Activated CD4-positive, alpha-beta T cell treated with anti-CD3 and anti-CD28 coated beads, Interleukin-2, amount 50 U/mL, for 1 hour (primary cell): ENCODE data around the gene ABHD16B.
"Not testable (repeated sequence)": the region's sequence is repeated elsewhere in the genome, so short reads cannot be mapped to it uniquely, and the experiment has no call there.

Source experiments
- DNase-seq: peaks from one replicate; pipeline ENCODE4 v3.0.0-alpha.2; 2020

ABHD16B gene

DNA sequence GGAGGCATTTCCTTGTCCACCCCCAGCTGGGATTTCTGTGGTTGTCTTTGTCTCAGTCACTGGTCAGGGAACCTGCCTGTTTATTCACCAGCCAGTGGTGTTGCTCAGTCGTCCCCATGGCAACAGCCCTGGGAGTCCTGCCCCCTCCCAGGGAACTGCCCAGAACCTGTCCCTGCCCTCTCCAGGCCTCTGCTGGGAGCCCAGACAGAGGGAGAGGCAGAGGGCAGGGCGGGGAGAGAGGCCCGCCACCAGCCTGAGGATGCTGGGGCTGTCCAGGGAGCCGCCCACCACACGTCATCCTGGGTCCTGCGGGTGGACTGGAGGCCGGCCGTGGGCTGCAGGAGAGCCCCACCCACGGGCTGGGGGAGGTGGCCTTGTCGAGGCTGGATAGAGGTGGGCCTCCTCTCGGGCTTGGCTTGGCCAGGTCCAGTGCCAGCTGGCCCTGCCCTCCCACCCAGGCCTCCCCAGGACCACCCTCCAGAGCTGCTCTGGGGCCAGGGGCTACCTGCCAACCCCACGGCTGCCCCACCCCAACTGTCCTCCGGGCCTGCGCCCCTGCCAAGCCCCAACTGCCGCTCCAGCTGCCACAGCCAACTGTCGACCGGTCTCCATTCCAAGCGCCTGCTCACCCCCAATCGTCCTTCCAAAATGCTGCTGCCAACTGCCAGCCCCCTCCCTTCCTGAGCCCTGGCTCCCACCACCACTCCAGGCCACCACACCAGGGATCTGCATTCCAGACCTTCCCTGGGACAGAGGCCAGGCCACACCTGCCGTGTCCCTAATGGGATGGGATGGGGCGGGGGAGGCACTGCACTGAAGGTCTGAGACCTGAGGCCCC is 26.1 kb upstream of the ABHD16B start:
- DNase-seq = no peak

DNA sequence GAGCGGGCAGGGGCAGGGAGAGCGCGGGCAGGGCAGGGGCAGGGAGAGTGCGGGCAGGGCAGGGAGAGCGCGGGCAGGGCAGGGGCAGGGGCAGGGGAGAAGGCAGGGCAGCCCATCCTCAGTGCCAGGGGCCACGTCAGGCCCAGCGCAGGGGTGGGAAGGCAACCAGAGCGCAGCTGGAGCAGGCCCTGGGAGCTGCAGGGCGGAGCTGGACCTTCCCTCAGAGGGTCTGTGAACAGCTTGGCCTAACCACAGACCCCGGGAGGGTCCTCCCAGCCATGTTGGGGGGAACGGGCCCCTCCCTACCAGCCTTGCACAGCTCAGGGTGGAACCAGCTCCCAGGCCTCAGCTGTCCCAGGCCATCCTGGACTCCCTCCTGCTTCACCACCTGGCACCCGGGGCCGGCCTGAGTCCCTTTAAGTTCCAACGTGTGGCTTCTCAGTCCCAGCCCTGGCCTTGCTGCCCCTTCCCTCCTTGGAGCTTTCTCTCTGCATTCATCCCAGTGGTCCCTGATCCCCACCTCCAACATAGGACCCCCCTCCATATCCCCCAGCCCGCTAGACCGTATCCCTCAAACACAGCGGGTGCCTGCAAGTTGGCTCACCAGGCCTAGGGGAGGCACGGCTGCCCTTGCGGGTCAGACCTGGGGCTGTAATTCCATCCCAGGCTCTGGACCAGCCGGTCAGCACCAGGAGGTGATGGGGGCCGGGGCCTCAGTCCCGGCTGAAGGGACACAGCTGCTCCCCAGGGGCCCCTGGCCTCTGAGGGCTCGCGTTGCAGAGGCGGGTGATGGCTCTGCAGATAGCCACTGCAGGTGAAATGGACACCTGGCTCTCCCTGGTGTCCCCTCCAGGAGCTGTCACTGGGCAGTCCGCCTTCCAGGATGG is 24.6 kb upstream of the ABHD16B start:
- DNase-seq = no peak

DNA sequence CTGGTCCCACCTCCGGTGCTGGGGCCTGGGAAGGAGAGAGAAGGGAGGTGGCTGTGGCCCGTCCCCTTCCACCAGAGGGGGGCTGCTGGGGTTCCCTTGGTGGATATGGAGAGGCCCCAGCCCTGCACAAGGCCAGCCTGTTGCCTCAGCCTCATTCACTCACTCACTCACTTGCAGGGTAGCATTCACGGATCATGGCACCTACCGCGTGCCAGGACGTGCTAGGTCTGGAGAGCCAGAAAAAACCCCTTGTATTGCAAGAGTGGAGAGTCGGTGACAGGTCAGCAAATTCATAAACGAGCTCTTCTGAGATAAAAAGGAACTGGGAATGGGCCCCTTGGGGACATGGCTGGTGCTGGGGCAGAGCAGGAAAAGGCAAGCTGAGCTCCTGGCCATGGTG is 23.8 kb upstream of the ABHD16B start:
- no peak for DNase-seq

DNA sequence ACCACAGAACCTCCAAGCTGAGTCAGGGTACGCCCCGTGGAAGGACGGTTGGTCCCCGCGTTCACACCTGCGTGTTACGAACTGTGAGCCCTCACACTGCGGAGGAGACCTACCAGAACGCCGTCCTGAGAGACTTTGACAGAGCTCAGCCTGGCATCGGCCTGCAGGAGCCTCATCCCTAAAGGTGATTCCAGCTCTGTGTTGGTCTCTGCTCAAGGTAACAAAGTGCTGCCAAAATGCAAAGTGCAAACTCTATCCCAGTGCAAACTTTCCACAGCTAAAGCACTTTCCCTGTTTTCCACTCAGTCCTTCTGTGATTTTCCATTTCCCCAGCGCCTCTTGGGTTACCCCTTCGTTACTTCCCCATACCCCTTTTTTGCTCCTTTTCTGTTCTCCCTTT is 21.7 kb upstream of the ABHD16B start:
- no peak for DNase-seq

DNA sequence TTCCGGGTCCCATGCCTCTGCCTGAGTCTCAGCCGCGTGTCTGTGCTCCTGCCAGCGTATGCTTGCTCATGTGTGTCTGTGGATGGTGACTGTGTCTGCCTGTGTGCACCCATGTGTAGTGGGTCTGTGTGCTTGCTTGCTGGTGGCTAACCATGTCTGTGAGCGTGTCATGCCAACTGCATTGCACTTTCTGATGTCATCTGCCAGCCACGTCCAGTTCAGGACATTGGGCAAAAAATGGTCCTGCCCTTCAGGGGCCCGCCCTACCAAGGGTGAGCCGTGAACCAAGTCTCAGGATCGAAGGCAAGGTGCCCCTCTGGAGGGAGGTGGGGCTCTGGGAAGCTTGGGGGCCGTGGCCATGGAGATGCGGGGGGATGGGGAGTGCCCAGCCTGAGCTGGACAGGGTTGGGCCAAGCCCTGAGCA is 20.9 kb upstream of the ABHD16B start:
- DNase-seq = no peak

DNA sequence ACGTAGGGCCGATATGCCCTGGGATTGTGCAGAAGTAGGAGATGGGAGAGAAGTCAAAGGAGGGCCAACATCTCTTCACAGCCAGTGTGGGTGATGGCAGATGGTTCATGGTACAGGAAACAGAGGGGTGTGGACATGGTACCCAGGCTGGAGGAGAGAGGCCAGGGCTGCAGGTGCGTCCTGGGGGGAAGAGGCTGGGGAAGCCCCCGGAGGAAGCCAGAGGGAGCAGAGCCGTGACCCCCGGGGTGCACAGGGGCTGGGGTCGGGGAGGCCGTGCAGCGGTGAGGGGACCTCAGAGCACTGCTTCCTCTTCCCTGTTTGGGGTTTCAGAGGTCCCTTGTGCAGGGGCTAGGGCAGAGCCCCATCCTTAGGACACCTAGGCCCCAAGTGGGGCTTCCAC is 19.0 kb upstream of the ABHD16B start:
- no peak for DNase-seq

DNA sequence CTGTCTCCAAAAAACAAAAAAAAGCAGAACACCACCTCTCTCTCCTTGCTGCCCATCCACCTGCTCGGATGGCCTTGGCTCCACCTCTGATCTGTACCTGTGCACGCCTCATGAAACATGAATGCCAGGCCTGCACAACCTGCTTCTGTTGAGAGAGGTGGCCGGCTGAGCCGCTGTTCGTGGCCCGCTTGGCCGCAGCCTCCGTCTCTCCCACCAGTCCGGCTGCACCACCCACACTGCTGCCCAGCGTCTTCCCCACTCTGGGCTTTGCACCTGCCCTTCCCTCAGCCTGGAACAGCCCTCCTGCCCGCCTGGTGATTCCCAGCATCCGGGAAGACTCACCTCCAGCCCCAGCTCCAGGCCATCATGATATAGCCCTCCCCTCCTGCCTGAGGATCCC is 18.1 kb upstream of the ABHD16B start:
- DNase-seq = no peak

DNA sequence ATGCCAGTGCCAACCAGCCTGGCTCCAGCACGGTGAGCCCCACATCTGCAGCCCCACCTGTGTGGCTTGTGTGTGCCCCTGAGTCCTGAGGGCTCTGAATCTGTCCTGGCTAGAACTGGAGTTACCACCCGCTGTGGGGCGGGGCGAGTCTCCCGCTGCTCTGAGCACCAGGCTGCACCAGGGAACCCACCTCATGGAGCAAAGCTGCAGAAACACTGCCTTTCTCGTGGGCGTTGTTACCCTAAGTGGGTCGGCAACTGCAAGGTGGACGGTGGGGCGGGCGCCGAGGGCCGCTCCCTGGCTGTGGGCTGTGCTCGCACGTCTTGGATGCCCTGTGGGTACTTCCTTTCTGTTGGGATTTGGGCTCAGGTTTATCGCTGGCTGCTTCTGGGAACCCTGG is 17.5 kb upstream of the ABHD16B start:
- DNase-seq = no peak

DNA sequence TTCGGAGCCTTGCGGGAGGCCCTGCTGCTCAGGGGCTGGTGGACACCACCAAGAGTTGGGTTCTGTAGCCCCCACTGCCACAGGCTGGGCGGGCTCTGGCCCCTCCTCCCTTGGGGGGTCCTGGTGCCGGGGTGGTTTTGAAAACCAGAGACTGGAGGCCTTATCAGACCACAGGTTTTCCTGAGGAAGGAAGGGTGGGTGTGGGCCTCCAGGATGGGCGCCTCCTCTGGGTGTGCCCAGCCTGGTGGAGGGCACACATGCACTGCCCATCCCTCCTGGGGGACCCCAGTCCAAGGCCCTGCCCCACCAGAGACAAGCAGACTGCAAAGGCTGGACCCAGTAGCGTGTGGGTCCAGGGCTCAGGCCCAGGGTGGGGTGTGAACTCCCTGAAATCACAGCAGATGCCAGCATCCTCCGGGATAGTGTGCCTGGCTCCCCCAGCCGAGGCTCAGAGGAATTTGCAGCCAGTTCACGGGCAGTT is 16.7 kb upstream of the ABHD16B start:
- DNase-seq = no peak

DNA sequence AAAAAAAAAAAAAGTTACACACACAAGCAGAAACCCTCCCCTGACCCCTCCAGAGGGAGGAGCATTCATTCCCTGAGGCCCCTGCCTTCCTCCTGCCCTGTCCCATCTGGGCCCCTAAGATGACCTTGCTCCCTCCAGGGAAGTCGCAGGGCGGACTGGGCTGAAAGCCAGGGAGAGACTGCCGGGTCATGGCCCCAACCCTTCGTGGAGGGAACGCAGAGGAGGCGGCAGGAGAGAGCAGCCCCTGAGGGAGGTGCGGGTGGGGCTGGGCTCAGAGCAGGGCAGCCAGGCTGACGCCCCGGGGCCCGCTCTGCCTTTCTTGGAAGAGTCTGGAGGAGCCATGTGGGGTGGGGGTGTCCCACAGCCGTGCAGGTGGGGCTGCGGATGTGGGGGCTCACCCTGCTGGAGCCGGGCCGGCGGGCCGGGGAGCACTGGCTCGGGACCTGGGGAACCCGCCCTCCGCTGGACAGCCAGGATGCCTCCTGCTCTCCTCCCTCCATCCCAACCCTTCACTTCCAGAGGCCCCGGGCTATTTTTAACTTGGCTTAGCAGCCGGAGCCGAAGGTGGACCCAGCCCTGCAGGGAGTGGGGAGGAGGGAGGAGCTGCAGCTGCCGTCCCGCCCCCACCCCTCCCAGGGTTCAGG is 15.0 kb upstream of the ABHD16B start:
- DNase-seq = no peak

DNA sequence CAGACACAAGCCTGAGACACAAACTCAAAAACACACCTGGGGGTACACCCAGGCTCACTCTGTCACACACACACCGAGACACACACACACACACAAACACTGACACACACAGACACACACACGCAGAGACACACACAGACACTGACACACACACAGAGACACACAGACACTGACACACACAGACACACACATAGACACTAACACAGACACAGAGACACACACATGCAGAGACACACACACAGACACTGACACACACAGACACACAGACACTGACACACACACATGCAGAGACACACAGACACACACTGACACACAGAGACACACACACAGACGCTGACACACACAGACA is 14.4 kb upstream of the ABHD16B start:
- DNase-seq = no peak

DNA sequence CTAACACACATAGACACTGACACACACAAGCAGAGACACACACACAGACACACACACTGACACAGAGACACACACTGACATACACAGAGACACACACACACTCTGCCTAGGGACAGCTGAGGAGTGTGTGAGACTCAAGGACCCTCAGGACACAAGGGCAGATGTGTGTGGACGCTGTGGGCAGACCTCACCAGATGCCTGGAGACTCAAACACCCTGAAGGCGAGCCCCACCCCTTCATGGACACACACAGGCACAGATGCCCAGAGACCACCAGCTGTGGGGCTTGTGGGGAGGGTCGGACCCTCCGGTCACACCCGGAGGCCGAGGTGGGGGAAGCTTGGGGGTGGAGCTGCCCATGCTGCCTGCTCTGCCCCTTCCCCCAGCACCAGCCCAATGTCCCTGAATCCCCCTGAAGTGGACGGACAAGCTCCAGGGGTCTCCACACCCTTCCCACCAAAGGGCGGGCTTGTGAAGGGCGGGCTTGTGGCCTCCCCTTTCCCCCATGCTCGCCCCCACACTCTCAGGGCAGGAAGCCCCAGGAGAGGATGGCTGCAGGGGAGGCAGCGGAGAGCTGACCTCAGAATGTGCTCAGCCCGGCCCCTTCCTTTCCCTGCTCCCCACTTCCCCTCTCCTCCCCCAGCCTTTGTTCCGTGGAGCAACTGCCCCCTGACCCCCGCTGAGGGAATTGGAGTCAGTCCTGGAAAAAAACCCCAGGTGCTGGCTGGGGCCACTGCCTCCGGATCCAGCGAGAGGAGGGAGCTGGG is 13.9 kb upstream of the ABHD16B start:
- no peak for DNase-seq

DNA sequence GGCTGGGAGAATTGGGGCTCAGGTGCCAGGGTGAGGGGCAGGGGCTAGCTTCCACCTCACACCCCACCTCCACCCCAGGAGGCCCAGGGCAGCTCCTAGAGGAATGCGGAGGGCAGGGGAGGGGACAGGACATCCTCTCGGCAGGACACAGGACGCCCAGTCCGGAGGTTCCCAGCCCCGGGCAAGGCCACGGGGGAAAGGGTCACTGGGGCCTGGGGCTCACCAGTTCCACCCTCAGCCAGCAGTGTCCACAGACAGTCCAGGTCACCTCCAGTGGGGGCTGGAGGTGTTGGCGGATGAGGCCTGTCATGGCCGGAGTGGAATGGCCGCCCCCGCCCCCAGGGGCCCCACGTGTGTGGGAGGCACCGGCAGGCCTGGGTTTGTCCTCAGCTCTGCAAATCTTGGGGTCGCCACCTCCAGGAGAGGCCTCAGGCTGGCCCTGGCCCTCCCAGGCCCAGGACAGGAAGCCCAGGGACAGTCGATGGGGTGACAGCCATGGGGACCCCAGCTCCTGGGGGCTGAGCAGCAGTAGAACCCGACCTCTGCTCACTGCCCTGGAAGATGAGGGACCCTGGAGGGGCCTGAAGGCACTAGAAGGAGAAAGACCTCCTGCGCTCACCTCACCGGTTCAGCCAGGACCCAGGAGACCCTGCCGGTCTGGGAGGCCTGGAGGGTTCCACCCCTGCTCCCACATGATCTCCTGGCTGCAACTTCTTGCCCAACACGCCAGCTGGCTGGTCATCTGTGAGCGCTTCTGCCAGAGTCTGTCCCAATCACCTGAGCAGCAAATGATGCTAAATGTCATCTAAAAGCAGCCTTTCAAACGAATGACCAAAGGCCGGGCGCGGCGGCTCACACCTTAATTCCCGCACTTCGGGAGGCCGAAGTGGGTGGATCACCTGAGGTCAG is 13.0 kb upstream of the ABHD16B start:
- DNase-seq = no peak

DNA sequence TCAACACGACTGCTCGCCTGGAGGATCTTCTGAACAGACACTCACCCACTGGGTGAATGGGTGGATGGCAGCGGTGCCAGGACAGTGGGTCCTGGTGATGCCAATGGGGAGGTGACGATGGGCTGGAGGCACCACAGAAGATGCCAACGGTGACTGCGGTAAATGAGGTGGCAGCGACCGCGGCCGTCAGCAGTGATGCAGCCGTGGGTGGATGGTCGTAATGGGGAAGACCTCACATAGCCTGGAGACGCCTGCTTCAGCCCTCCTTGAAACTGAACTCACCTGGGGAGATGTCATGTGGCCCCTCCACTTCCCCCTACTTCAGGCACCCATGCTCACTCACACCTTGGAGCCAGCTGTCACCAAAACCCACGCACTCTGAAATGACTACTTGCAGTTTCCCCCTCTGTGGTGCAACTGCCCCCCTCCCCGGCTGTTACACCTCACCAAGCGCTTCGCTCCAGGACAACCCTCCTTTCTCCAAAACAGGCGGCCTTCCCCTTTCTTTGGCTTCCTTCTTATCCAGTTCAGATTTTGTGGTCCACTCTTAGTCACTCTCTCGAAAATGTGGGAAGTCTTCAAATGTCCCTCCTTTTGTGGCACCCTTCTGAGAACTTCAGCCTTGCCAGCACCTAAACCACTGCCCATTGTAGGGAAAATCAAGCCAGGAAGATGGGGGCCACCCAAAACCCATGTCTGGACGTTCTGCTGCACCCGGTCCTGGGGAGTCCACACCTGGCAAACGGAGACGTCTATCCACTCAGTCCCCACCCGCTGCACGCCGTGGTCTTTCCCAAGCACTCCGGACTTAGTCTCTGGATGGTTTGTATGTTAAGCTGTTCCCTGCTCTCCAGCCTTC is 10.4 kb upstream of the ABHD16B start:
- DNase-seq = no peak

DNA sequence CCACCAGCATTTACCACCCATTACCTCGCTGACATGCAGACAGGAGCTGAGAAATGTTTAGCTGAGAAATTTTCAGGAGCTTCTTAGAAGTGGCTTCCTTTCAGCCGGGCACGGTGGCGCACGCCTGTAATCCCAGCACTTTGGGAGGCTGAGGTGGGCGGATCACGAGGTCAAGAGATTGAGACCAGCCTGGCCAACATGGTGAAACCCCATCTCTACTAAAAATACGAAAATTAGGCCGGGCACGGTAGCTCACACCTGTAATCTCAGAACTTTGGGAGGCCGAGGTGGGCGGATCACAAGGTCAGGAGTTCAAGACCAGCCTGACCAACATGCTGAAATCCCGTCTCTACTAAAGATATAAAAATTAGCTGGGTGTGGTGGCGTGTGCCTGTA is 9.8 kb upstream of the ABHD16B start:
- not testable (repeated sequence) for DNase-seq

DNA sequence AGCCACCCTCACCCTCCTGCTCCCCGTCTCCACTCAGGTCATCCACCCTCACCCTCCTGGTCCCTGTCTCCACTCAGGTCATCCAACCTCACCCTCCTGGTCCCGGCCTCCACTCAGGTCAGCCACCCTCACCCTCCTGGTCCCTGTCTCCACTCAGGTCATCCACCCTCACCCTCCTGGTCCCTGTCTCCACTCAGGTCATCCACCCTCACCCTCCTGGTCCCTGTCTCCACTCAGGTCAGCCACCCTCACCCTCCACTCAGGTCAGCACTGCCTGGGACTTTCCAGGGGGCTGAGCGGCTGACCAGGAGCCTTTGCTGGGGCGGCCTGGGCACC is 7.6 kb upstream of the ABHD16B start:
- DNase-seq = not testable (repeated sequence)

DNA sequence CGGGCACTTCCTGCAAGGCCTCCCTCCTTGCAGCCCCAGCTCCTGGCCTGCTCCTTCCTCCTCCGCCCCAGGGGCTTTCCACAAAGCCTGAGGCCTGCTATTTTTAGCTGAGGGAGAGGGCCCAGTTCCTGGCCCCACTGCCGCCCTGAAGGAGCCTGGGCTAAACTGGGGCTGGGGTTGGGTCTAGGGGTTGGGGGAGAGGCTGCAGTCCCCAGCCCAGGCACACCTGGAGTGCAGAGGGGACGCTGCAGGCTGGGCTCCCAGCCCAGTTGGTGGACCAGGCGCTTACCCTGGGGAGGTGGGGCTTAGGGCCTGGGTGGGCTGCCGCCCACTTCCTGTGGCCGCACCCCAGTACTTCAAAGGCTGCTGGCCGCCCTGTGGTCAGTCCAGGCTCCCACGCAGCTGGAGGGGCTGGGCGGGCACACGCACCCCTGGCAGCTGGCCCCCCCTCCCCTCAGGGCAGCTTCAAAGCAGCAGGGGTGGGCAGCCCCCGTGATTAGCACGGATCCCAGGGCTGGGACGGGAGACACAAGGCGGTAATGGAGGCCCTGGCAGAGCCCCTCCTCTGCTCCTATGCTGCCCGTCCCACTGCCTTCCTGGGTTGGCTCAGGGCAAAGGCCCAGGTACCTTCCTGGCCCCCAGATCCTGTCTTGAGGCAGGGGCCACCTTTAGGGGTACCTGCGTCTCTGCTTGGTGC is 7.1 kb upstream of the ABHD16B start:
- DNase-seq = no peak

DNA sequence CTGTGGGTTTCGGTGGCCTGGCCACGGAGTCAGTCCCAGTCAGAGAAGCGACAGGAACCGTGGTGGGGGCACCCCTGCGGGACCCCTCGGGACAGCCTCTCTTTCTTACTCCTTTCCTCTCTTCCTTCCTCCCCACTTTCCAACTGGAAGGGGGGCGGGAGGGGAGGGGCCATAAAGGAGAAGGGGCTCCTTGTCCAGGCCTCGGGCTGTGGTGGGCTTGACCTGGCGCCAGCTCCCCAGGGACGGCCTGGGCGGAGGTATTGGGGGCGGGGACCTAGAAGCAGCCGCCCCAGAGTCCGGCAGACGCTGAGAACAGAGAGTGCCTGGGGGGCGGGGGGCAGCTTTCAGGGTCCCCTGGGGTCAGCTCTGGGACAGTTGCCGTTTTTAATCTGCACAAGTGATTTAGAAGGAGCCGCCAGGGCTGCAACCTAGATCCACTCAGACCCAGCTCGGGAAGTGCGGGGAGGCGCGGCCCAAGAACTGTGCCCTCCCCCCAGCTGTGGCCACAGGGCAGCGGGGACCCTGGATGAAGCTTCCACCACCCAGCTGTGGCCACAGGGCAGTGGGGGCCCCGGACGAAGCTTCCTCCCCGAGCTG is 6.4 kb upstream of the ABHD16B start:
- no peak for DNase-seq

DNA sequence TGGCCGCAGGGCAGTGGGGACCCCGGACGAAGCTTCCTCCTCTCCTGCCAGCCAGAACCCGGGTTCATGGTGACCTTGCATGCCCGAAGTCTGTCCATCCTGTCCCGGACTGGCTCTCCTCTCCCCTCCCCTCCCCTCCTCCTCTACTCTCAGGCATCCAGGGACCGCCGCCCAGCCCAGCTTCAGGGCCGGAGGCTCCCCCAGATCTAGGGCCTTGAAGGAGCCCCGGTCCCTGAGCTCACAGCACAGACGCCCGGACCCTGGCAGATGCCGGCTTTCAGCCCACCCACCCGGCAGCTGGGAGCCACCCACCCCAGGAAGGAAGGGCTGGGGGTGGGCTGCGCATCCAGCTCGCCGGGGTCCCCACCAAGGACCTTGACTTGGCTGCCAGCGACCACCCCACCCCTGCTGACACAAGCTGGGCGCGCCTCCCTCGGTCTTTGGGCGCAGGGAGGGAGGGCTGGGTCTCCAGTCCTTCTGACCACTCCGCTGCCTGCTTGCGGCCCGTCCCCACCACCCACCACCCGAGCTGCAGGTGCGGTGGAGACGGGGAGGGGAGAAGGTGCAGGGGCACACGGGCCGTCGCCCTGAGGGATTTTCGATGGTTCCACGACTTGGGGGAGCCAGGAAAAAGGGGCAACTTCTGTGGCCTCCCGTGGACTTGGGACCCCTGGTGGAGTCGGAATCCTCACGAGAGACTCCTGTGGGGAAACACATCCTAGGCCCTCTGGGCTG is 5.8 kb upstream of the ABHD16B start:
- DNase-seq = no peak
